ENCODE results near the gene RPUSD1. TPM values are rescaled to one million over a fixed set of nuclear protein-coding genes. Genes with fewer than 3 reads are reported as not detected.

Gene RPUSD1
- total and polyA plus RNA-seq, 7 donors = 10.7 to 31.1 (median 14.7) TPM

DNA sequence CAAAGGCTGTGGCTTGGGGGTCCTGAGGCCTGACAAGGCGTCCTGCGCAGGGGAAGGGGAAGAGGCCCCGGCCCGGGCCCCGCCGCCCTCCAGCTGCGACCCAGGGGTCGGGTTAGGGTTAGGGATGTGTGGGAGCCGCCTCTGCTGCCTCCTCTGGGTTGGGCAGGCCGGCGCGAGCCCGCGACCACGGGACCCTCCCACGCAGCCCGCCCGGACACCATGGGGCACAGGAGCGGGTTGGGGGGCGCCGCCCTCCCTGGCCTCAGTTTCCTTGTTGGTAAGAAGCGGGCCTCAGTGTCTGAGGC lies 47.8 kb downstream of the RPUSD1 start:
- WGBS, 2 donors = 0% methylated on average over 22 of the region's 22 CpGs
- Histone ChIP-seq H3K4me3 (peak overlapping the region; percentile 79 to 92 (median 88)), H3K27me3 (peaks cover 0 to 2% (median 0%) of the 10 kb centered on the region in 3 donors), H3K36me3 (peaks cover 15 to 38% (median 23%) of the 10 kb centered on the region in 4 donors), H3K27ac (peak overlapping the region; percentile 69 to 75 (median 72)), H3K4me1 (peaks cover 0 to 18% (median 15%) of the 10 kb centered on the region in 4 donors), H3K9me3 (no peaks in the 10 kb centered on the region)
- DNase-seq = no peak
- TF ChIP-seq EP300 (IDR thresholded peaks at IDR 0.05) = no peak
- TF ChIP-seq POLR2AphosphoS5 (IDR thresholded peaks at IDR 0.05) = no peak
- intact Hi-C loops (cut with DNase I) = loop anchor here (1.0 to 2.0 kb wide), 2 partner anchors 20 to 29 kb away; partner anchors contain the start of gene ANTKMT

DNA sequence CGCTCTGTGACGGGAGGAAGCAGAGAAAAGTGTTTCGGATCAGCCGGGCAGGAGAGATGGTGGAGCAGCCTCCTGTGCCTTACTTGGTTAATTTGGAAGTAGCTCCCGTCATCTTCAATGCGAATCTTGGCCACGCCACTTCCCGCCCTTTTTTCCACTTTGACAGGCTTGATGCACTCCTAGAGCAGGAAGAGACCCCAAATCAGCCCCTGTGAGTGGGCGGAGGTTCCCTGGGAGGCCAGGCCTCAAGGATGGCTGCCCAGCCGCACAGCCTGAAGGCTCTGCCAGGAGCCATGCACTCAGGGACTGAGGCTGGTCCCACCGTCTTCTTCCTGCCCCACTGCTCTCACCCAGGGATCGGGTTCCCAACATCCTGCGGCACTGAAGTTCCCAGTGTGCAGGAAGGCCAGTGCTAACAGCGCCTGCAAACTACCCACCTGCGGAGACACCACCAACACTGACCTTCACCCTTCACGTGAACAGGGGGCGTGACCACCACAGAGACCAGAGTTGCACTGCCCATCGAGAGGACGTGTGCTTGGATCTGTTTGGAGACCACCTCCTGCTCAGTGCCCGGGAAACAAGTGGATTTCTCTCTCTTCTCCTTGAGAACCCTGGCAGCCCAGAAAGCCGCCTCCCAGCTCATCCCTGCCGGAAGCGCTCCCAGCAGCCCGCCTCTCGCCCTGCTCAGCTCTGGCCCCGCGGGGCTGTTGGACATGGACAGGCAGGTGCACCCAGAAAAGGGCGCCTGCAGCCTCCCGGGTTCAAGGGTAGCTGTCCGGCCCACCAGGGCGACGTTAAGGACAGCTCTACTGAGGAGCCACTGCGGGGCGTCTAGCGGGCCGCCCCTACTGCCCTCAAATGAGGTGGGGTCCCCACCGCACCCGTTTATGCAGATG lies 48.4 kb downstream of the RPUSD1 start:
- no peak for DNase-seq

GRCh38 chr16:736936-737481 lies 51.2 kb downstream of the RPUSD1 start:
- no peaks in the 10 kb centered on the region for H3K9me3 ChIP-seq
- peaks cover 28 to 70% (median 37%) of the 10 kb centered on the region in 4 donors for H3K36me3 ChIP-seq
- DNase-seq = no peak
- peaks cover 0 to 18% (median 15%) of the 10 kb centered on the region in 4 donors for H3K4me1 ChIP-seq
- no peak for TF ChIP-seq EP300 (IDR thresholded peaks at IDR 0.05)
- no peak for TF ChIP-seq POLR2AphosphoS5 (IDR thresholded peaks at IDR 0.05)
- no peak for TF ChIP-seq CTCF (IDR thresholded peaks at IDR 0.05)
- no peak for TF ChIP-seq POLR2A (IDR thresholded peaks at IDR 0.05)
- 97% methylated on average over 29 of the region's 29 CpGs for WGBS, 2 donors
- H3K4me3 ChIP-seq = no peak overlapping the region
- H3K27ac ChIP-seq = no peak overlapping the region
- H3K27me3 ChIP-seq = no peaks in the 10 kb centered on the region
- intact Hi-C loops (cut with DNase I) = no loop called here

More for the DNA sequence above, 48.4 kb downstream of the RPUSD1 start:
- Histone ChIP-seq H3K4me1 (peaks cover 0 to 18% (median 15%) of the 10 kb centered on the region in 4 donors), H3K27me3 (no peaks in the 10 kb centered on the region), H3K9me3 (no peaks in the 10 kb centered on the region), H3K27ac (peak overlapping the region in 2 of 4 donors; percentile 69 to 72), H3K36me3 (peaks cover 21 to 42% (median 24%) of the 10 kb centered on the region in 4 donors), H3K4me3 (peak overlapping the region; percentile 79 to 92 (median 88))
- intact Hi-C loops (cut with DNase I) = loop anchor here (1.0 to 2.0 kb wide), 2 partner anchors 19 to 29 kb away; partner anchors contain the start of gene ANTKMT
- WGBS, 2 donors = 31 to 48% methylated on average over 38 of the region's 38 CpGs
- no peak for TF ChIP-seq EP300 (IDR thresholded peaks at IDR 0.05)
- TF ChIP-seq POLR2A (IDR thresholded peaks at IDR 0.05) = no peak
- no peak for TF ChIP-seq CTCF (IDR thresholded peaks at IDR 0.05)
- TF ChIP-seq POLR2AphosphoS5 (IDR thresholded peaks at IDR 0.05) = no peak

GRCh38 chr16:735982-736453 lies 52.2 kb downstream of the RPUSD1 start:
- H3K4me1 ChIP-seq = peaks cover 0 to 14% (median 10%) of the 10 kb centered on the region in 4 donors
- peaks cover 28 to 76% (median 37%) of the 10 kb centered on the region in 4 donors for H3K36me3 ChIP-seq
- intact Hi-C loops (cut with DNase I) = no loop called here
- no peak for DNase-seq
- TF ChIP-seq CTCF (IDR thresholded peaks at IDR 0.05) = no peak
- no peak for TF ChIP-seq EP300 (IDR thresholded peaks at IDR 0.05)
- no peak for TF ChIP-seq POLR2A (IDR thresholded peaks at IDR 0.05)
- H3K9me3 ChIP-seq = no peaks in the 10 kb centered on the region
- no peak overlapping the region for H3K27ac ChIP-seq
- no peaks in the 10 kb centered on the region for H3K27me3 ChIP-seq
- no peak overlapping the region for H3K4me3 ChIP-seq
- WGBS, 2 donors = 88 to 91% methylated on average over 13 of the region's 13 CpGs

Data from sigmoid colon (tissue), 7 donors.